Stimulated activated CD4-positive, alpha-beta T cell treated with anti-CD3 and anti-CD28 coated beads, Interleukin-1b, Interleukin-23, amount 100 ng/mL, for 48 hours (primary cell): ENCODE measurements around the gene NFIA.

Experiments
- DNase-seq: peaks from one replicate; pipeline ENCODE4 v3.0.0-alpha.2; 2020

The NFIA gene

DNA sequence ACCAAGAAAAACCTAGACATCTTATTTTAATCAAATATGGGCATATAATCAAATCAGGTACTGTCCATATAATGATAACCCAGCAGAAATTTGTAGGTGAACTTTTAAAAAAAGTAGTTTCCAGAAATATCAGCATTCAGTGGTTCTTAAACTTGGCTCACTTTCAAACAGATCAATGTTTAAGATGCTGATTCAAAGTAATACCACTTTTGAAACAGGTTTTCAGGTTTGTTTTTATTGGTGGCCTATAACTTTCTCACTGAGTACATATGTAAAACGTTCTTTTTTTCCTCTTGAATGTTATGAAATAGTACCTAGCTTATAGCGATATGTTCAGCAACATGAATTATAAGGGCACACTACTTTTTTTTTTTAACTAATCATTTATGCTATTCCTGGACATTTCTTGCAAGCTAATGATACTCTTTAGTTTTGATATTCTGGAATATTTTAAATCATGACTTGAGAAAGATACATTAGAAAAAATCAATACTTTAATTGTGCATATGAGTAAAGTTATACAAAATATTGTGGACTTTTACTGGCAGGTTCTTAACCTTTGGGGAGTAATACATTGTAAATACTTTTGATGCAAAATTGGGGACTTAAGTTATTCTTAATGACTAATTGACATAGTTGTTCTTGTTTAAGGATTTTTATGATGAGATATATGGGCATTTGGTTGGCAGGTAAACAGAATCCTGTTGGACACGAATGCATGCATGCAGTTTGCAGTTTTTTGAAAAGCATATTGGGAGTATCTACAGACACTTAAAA is 3.0 kb downstream of the NFIA start:
- DNase-seq = no peak

DNA sequence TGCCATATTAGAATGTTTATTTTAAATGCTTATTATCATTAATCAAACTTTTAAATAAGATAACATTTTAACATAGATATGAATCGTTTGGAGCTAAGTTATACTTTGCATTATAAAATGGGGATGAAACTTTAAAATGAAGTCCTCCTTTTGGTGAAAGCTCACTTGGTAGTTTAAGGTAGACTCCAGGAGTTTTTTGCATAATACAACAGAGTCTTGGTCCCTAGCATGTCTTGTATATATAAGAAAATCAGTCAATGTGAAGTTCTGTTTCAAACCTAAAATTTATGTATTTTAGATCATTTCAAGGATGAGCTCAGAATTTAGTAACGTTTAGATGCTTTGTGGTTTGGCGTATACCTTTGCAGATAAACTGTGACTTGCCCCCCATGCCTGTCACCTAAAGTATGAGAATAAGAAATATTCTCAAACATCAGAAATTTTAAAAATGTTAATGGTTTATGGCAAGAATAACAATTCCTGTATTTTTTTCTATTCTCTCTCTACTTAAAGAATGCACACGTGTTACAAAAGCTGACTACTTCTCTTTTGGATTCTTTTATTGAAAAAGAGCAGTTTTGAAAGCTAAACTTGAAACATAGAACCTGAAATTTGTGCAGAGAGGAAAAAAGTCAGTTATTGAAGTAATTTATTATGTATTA is 3.8 kb downstream of the NFIA start:
- no peak for DNase-seq

DNA sequence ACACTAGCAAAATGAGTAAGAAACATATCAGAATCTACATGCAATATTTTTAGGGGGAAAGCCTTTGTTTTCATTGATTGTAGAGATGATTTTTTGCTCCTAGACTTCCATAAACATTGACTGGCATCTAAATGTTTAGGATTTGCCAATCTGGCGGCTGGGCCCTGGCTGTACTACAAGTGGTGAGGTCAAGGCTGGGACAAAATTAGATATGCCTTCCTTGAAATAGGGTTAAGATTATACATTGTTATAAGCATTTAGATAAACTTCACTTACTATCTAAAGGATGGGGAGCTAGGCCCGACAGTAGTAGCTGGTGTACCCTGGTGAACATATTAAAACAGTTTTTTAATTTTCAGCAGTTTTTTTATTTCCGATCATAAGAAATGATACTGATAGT is 5.2 kb downstream of the NFIA start:
- DNase-seq = no peak

DNA sequence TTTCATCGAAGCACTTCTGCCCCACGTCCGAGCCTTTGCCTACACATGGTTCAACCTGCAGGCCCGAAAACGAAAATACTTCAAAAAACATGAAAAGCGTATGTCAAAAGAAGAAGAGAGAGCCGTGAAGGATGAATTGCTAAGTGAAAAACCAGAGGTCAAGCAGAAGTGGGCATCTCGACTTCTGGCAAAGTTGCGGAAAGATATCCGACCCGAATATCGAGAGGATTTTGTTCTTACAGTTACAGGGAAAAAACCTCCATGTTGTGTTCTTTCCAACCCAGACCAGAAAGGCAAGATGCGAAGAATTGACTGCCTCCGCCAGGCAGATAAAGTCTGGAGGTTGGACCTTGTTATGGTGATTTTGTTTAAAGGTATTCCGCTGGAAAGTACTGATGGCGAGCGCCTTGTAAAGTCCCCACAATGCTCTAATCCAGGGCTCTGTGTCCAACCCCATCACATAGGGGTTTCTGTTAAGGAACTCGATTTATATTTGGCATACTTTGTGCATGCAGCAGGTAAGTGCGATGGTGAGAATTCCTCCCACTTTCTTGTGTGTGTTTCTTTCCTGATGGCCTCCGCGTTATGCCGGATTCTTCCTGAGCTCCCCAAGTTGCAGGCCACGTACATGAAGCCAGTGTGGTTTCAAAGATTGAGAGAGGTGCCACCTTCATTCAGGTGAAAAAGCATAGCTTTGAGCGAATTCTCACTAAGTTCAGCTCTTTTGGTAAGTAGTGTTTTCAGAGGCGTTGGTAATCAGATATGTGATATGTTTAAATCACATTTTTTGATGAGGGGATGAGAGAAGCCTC is 6.0 kb downstream of the NFIA start:
- no peak for DNase-seq

DNA sequence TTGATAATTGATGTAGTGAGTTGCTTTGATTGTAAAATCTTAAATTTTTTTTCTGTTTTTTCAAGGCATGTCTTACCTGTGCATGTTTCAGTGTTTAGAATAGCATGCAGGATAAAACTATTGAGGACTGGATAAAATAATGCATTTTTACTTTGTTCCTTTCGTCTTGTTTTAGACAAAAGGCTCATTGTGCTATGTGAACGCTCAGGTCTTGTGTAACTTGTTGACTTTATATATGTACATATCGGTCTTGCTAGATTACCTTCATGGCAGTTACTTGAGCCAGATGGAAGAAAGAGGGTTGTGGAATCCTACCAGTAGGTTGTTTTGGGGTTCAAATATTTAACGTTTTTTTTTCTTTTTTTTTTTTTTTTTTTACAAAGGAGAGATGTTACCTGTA is 7.0 kb downstream of the NFIA start:
- DNase-seq = no peak

DNA sequence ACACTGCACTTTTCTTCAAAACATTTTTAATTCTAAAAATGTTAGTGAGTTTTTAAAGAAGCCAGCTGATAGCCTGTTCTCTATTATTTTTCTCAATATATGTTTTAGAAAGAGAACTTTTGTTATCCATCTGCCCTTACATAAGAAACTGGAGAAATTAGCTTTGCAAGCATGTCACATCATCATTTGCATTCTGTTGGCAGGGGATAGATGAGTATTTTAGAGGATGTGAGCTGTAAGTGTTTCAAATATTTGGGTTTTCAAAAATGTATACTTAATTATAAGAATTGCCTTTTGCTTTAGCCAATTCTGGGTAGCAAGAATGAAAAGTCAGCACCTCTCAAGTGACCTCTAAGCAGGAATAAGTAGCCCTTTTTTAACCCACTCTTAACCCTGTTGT is 7.4 kb downstream of the NFIA start:
- DNase-seq = no peak

DNA sequence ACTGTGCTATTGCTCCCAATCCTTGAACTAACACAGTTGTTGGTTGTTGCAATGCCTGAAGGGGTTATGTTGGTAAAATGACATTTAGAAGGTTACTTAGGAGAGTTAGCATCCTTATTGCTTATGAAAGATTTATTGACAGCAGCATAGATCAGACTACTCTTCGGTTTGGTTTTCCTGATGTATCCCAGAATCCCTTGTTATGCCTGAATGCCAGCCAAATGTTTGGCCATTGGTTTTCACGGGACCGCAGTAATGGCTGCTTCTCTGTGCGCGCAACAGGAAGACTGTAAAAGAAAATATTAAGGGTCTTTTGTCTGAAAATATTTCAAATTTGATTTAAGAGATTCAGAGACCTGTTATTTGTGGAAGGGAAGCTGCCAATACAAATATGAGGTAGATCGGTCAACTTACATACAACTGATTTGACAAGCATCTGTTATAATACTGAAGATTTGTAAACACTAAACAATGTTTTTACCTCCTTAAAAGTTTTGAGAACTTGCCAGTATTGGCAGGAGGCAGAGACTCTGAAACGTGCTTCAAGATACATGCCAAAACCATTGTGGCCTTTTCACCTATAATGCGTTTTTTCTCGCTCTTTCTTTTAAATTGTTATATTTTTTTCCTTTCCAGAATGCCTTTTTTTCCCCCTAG is 8.3 kb downstream of the NFIA start:
- no peak for DNase-seq

DNA sequence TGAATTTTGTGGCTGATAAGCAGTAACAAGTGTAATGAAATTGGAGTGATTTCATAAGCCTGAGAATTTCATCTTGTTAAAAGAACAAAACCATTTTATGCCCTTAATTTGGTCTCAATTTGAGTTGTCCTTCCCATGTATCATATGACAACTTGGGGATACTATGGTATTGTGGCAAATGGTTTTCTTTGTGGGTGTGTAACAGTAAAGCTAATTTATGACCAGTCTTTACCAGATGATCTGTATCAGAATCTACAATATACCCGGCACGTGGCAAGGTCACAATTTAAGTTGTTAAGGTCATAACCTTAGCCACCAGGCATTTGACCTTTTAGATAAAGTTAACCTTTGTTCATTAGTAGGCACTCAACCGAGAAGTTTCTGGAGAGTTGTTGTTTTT is 9.1 kb downstream of the NFIA start:
- no peak for DNase-seq

DNA sequence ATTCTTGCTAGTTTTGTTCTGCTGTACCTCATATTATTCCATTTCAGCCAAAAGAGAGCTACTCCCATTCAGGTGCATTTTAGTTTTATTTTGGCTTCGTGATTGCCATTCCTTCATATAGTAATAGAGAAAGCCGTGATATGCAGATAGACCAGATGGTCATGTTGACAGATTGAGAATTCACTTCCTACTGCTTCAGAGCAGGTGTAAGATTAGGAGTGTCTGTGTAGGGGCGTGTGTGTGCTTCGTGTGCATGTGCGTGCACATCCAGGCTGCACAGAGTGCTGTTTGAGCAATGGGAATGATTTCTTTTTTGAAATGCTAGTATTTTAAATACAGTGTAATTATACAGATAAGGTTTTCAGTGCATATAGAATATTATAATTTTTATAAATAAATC is 10.3 kb downstream of the NFIA start:
- DNase-seq = no peak

DNA sequence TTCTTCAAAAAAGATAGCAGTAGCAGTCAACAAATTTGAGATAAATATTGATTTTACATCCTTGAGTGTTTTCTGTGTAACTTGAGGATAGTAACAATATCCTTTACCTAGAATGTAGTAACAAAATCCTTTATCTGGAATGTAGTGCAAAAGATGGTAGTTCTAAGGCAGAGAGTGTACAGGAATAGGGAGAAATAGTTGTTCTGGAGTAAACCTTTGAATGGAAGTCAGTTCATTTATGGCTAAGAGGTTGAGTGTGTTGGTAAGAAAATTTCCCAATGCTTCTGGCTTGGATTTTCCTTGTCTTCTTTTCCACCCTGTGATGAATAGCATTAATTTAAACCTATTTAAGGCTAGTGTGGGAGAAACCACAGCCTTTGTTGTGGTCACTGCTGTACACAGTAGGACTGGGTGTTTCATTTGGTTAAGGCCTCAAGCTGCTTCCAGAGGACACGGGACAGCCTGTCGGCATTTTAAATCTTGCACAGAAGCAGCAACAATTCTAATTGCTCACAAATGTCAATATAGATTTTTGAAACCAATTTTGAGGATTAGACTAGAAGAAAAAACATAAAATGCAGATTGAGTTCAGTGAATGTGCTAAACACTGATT is 11.3 kb downstream of the NFIA start:
- DNase-seq = no peak

DNA sequence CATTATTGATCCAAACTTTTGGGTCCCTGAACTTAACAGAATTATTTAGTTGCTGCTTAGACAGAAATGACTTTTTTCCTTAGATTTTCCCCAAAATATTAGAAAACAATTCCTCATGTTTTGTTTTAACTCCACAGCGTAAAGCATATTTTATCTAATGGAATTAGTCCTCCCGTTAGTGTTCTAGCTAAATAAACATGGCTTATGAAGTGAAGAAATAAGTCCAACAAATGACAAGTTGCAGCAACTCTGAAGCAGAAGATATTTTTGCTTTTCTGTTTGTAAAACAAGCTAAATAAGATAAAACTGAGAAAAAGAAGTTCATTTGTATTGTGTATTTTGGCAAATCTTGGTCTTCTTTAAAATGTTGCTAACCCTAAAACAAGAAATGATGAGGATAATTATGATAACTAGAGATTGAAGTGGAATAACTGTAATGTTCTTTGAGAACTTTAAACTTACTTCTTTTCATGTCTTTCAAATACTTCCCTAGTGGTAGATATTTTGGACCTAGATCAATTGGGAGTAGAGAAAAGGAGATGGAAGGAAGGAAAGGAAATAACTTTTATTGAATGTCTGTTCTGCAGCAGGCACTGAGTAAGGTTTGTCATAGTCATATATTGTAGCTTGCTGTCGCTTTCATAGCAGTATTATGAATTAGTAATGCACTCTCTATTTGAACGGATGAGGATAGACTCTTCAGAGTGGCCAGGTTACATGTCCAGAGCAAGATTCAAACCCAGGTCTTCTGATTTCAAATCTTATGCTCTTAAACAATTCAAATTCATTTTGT is 12.5 kb downstream of the NFIA start:
- no peak for DNase-seq

DNA sequence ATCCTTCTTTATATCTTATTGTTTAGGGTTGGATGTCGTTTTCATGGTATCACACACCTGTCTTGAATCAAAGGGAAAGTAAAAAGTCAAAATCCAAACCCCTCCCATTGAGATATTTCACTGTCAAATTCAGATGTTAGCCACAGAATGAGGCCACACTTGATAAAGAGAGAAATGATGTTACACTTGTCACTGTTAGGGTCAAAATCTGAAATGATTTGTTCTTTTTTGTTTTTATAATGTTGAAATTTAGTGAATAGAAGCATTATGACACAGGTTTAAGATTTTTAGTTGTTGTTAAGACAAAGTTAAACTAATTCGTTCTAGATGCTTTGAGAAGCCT is 13.1 kb downstream of the NFIA start:
- DNase-seq = no peak

DNA sequence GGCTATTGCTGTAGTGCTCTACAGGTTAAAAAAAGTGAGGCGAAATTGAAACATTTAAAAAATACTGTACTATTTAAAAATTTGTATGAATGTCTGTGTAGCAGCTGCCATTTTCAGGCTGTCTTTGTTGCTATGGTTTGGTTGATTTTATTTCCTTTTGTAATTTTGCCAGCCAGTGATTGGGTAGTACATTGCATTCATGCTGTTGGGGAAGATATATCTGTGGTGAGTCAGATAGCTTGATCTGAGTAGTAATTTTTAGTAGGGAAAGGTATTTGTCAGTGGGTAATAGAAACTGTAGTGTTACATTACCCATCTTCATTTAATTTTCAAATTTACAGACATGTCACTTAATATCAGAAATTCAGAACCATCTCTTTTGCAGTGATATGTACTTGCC is 15.0 kb downstream of the NFIA start:
- DNase-seq = no peak

DNA sequence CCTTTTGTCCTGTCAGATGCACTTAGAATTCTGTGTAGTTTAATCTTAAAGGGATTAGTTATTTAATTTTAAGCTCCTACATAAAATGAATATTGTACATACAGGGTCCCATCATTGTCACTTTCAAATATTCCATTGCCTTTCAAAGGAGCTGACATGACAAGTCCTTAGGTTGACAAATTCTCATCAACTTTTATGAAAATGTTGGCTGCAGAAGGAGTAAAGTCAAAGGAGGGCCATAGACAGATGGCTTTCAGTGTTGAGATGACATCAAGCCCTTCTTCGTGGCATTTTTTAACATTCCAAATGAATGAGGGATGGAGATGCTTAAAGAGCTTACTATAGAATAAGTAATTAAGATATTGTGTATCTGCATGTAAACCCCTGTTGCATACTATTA is 15.4 kb downstream of the NFIA start:
- no peak for DNase-seq

DNA sequence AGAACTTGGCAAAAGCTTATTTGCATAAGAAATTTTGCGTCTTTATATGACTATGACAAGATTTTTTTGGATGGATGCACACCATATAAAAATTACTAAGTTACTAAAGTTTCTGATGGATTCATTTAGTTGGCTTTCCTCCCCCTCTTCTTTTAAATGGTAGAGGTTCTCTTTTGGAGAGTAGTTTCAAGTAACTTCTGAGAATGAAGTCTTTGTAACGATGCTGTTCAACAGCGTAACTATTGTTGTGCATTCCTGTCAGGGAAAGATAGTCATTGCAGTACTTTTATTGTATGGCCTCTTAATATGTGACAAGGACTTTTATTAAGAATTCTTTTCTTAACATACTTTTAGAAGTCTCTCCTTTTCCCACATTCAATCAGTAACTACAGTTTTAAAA is 16.0 kb downstream of the NFIA start:
- DNase-seq = no peak

DNA sequence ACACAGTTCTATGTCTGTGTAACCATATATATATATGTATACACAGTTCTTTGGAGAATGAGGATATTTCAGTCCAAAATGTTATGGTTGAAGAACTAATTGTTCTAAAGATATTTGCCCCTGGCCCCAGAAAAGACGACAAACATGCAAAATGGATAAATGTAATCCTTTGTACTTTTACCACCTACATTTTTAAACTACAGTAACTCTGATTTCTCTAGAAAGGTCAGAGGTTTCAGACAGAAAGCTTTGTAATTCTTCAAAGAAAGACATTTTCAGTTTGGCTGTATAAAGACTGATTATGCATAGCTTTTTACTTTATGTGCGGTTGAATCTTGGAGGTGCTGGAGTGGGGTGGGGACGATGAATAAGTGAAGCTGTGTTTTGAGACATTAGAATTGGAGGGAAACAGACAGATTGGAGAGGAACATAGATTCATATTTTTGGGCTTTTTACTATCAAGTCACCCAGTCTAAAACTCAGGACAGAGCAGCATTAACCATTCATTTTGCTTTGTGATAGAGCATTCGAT is 16.6 kb downstream of the NFIA start:
- no peak for DNase-seq

DNA sequence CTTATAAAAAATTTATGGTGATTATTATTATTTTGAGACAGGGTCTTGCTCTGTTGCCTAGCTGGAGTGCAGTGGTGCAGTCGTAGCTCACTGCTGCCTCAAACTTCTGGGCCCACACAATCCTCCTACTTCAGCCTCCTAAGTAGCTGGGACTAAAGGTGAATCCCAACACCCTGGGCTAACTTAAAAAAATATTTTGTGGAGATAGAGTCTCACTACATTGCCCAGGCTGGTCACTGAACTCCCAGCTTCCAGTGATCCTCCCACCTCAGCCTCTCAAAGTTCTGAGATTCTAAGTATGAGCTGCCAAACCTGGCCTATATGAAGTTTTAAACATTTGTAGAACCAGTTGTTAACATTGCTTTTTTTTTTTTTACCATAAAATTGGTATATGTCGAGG is 18.2 kb downstream of the NFIA start:
- no peak for DNase-seq

DNA sequence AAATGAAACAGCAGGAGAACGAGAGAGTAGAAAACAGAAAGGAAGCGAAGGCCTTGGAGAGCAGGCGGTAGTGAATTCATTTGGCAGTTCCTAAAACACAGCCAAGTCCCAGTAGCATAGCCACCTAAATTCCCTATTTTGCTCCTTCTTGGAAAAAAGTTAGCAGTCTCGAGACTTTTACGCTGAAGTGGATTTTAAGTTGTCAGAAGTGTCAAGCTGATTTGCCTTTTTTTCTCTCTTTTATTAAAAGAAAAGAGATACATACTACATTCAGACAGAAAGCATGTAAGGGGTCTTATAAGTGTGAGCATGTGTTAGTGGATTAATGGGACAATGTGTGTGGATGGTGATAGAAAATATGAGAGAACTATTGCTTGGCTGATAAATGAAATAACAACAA is 19.2 kb downstream of the NFIA start:
- no peak for DNase-seq

DNA sequence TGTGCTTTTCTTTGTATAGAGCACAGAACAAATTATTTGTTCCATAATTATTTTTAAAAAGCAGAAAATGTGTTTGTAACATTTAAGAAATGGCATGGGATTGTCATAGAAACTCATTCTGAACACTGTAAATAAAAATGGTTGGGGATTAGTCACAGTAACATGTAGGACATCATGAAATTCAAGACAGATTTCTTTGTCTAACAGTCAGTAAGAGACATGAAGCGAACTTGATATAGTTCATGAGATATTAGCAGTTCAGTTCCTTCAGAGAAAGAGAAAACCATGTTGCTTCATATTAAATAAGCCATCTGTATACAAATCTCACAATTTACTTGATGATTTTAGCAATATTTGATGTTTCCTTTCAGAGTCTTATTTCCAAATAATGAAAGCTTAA is 19.7 kb downstream of the NFIA start:
- DNase-seq = no peak

DNA sequence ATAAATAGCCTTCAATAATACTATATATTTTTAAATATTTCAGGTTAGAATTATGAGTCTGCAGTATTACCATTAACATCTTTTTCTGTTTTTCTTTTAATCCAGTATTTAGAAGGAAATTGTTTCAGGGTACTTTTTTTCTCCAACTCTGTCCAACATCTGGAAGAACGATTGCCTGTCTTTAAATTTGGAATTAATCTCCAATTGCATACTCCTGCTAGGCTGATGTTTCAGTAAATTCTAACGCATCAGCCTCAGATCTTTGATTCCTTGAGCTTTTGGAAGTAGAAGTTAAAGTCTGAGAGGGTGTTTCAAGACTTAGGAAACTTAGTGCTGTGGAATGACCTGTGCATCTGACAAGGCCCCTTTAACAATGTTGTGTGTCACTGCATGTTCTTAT is 20.3 kb downstream of the NFIA start:
- DNase-seq = no peak

DNA sequence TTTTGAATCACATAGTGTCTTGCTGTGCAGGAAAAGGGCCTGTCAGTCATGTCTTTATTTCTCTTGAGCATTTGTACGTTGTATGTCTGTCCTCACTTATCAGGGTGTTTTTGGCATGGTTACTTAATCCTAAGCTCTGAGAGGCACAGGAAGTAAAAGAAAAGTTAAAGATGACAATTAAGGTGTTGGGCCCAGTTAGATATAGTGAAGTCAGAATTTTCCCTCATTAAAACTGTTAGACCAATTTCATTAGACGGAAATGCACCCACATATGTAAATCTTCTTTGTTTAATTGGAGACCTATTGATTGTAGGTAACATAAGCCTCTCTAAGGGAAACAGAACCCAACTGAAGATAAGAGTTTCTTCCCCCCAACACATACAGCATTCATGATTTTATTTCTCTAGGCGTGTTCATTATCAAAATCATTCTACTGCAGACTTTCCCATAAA is 21.9 kb downstream of the NFIA start:
- no peak for DNase-seq

DNA sequence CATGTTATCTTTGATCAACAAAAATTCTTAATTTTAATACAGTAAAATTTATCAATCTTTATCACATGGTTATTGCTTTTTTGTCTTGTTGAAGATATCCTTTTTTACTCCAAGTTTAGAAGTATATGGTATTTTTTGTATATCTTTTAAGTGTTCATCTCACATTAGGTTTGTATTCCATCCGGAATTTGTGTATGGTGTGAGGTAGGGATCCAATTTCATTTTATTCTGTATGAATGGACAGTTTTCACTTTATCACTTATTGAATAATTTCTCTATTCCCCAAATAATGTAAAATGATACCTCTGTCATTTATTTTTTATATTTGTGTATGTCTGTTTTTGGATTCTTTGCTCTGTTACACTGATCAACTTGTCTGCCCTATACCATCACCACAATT is 25.3 kb downstream of the NFIA start:
- DNase-seq = no peak
